Gastroesophageal sphincter (tissue), 3 donors: ENCODE measurements around the gene UGT3A2.

Experiments used
- EP300 ChIP-seq: sonication (generic); formaldehyde crosslinking; IDR thresholded peaks from one replicate; pipeline ENCODE4 v1.6.1; 2017; ENCODE audit warnings: antibody characterized with exemption, mild to moderate bottlenecking
- POLR2A ChIP-seq, 2 donors: fragments of 450-650 bp; IDR thresholded peaks; one replicate each; pipeline ENCODE4 v1.6.1; 2017; ENCODE audit warnings: antibody characterized with exemption in 2 of 2, mild to moderate bottlenecking in 2 of 2, moderate library complexity in 1 of 2
- POLR2AphosphoS5 ChIP-seq: sonication (generic); formaldehyde crosslinking; IDR thresholded peaks from one replicate; pipeline ENCODE4 v1.6.1; 2017; ENCODE audit warnings: antibody characterized with exemption
- TF ChIP-seq, protein P1 (sequence below), 4 experiments: fragments of 200-600 bp in 2 of 4; fragments of 450-650 bp in 2 of 4; sonication (generic) in 1 of 4; IDR thresholded peaks; one replicate each; pipeline ENCODE4 v1.5.1; 2017 to 2019; ENCODE audit warnings: antibody characterized with exemption in 4 of 4, mild to moderate bottlenecking in 2 of 4, moderate library complexity in 2 of 4

DNA sequence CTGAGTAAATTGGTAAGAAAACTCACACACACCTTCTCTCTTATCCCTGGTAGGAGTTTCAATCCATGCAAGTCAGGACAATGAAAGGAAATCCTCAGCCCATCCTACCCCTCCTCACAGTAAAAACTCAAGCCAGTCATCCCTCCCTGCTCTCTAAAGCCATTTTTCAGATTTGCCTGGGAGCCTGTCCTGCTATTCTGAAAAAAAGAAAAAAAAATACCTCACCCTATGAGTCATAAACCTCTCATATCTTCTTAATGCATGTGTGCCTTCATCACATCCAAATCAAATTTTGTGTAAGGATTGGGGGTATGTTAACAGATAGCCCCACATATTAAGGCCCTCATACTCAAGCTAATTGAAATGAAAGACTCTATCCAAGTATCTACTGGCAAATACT, 14.1 kb downstream of the UGT3A2 start:
- TF ChIP-seq, protein P1, sequence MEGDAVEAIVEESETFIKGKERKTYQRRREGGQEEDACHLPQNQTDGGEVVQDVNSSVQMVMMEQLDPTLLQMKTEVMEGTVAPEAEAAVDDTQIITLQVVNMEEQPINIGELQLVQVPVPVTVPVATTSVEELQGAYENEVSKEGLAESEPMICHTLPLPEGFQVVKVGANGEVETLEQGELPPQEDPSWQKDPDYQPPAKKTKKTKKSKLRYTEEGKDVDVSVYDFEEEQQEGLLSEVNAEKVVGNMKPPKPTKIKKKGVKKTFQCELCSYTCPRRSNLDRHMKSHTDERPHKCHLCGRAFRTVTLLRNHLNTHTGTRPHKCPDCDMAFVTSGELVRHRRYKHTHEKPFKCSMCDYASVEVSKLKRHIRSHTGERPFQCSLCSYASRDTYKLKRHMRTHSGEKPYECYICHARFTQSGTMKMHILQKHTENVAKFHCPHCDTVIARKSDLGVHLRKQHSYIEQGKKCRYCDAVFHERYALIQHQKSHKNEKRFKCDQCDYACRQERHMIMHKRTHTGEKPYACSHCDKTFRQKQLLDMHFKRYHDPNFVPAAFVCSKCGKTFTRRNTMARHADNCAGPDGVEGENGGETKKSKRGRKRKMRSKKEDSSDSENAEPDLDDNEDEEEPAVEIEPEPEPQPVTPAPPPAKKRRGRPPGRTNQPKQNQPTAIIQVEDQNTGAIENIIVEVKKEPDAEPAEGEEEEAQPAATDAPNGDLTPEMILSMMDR (IDR thresholded peaks at IDR 0.05): no peak
- TF ChIP-seq POLR2AphosphoS5 (no peak), EP300 (no peak), POLR2A (IDR thresholded peaks at IDR 0.05) (no peak)
